IMR-90 (cell line): Measurements from ENCODE around the gene NEGR1. TPM values are rescaled to one million over a fixed set of nuclear protein-coding genes. Genes with fewer than 3 reads are reported as not detected.

ENCODE experiments used
- ATAC-seq: fragments of 200-7000 bp; cut with Tn5 transposase; 2 replicates; pipeline ENCODE4 v1.9.1; 2020; ENCODE audit warnings: low read depth, mild to moderate bottlenecking, moderate library complexity
- BruUV-seq: library from RNA; stranded (reverse); fragments of 400-500 nt; replicated peaks from 2 replicates; lab custom pipeline; 2021; lab: Mats Ljungman, UMichigan
- CTCF ChIA-PET: fragments of 300-600 bp; formaldehyde crosslinking; extraction: SDS; loops from one replicate; lab custom pipeline; 2021; ENCODE audit warnings: antibody characterized with exemption; lab: Yijun Ruan, JAX
- POLR2A ChIA-PET: fragments of 300-600 bp; sonication (Branson Sonifier 250); formaldehyde crosslinking; loops from one replicate; lab custom pipeline; 2022; ENCODE audit warnings: antibody characterized with exemption; ENCODE audit not compliant: unreplicated experiment; lab: Charles Lee
- DNase-seq: peaks from one replicate; pipeline ENCODE4 v3.0.0; 2013
- H2AFZ ChIP-seq: replicated peaks from 2 replicates; pipeline ENCODE3; 2013; ENCODE audit warnings: low read length, mild to moderate bottlenecking; ENCODE audit not compliant: poor library complexity
- H2AK5ac ChIP-seq: 2 replicates; pipeline ENCODE4 v1.6.1; 2013; ENCODE audit warnings: low read depth, low read length, inconsistent platforms
- H2AK9ac ChIP-seq: replicated peaks from 2 replicates; pipeline ENCODE3; 2013; ENCODE audit warnings: mild to moderate bottlenecking, low read depth, low read length, moderate library complexity; ENCODE audit not compliant: poor library complexity
- H2BK120ac ChIP-seq: 2 replicates; pipeline ENCODE4 v1.6.1; 2013; ENCODE audit warnings: low read depth, low read length, inconsistent platforms
- H2BK15ac ChIP-seq: 3 replicates; pipeline ENCODE4 v1.6.1; 2013; ENCODE audit warnings: low read depth, low read length, inconsistent platforms
- H2BK20ac ChIP-seq: 2 replicates; pipeline ENCODE4 v1.6.1; 2013; ENCODE audit warnings: low read depth, mild to moderate bottlenecking, inconsistent platforms, low read length, moderate library complexity
- H2BK5ac ChIP-seq: 2 replicates; pipeline ENCODE4 v1.6.1; 2013; ENCODE audit warnings: mild to moderate bottlenecking, low read depth, low read length, inconsistent platforms; ENCODE audit not compliant: poor library complexity, severe bottlenecking
- H3K14ac ChIP-seq: replicated peaks from 2 replicates; pipeline ENCODE4 v1.6.1; 2013; ENCODE audit warnings: low read depth, low read length, inconsistent platforms
- H3K18ac ChIP-seq: 2 replicates; pipeline ENCODE4 v1.6.1; 2013; ENCODE audit warnings: low read depth, low read length, control low read depth
- H3K23ac ChIP-seq: 2 replicates; pipeline ENCODE4 v1.6.1; 2013; ENCODE audit warnings: low read depth, low read length, inconsistent platforms
- H3K27ac ChIP-seq: 2 replicates; pipeline ENCODE4 v1.5.1; 2013; ENCODE audit warnings: mild to moderate bottlenecking, control low read depth, low read length; ENCODE audit not compliant: insufficient read depth
- H3K27me3 ChIP-seq: 2 replicates; pipeline ENCODE4 v1.6.1; 2013; ENCODE audit warnings: low read length; ENCODE audit not compliant: control insufficient read depth, insufficient read depth
- H3K36me3 ChIP-seq: 2 replicates; pipeline ENCODE4 v1.6.1; 2013; ENCODE audit warnings: low read length, mixed read lengths; ENCODE audit not compliant: control insufficient read depth, insufficient read depth
- H3K4ac ChIP-seq: 2 replicates; pipeline ENCODE4 v1.6.1; 2013; ENCODE audit warnings: low read depth, low read length, inconsistent platforms
- H3K4me1 ChIP-seq: 2 replicates; pipeline ENCODE4 v1.6.1; 2013; ENCODE audit warnings: low read length, mixed read lengths; ENCODE audit not compliant: control insufficient read depth, insufficient read depth
- H3K4me2 ChIP-seq: 2 replicates; pipeline ENCODE4 v1.6.1; 2013; ENCODE audit warnings: low read depth, mild to moderate bottlenecking, control low read depth, low read length, moderate library complexity
- H3K4me3 ChIP-seq: 2 replicates; pipeline ENCODE4 v1.5.1; 2013; ENCODE audit warnings: low read depth, mild to moderate bottlenecking, control low read depth, low read length, moderate library complexity; ENCODE audit not compliant: insufficient read depth
- H3K56ac ChIP-seq: 2 replicates; pipeline ENCODE4 v1.6.1; 2013; ENCODE audit warnings: low read length, inconsistent platforms; ENCODE audit not compliant: insufficient read depth; ENCODE audit errors: extremely low read depth
- H3K79me1 ChIP-seq, 2 experiments: 2 replicates each; pipeline ENCODE4 v1.6.1; 2013; ENCODE audit warnings: low read length in 2 of 2, inconsistent platforms in 1 of 2, low read depth in 1 of 2
- H3K9ac ChIP-seq: 2 replicates; pipeline ENCODE4 v1.6.1; 2013; ENCODE audit warnings: low read depth, low read length, control low read depth
- H3K9me1 ChIP-seq: 2 replicates; pipeline ENCODE4 v1.6.1; 2013; ENCODE audit warnings: low read length, inconsistent platforms; ENCODE audit not compliant: insufficient read depth
- H3K9me3 ChIP-seq: 2 replicates; pipeline ENCODE4 v1.6.1; 2013; ENCODE audit warnings: low read length; ENCODE audit not compliant: control insufficient read depth, insufficient read depth
- H4K20me1 ChIP-seq: 2 replicates; pipeline ENCODE4 v1.6.1; 2013; ENCODE audit warnings: low read length, inconsistent platforms; ENCODE audit not compliant: insufficient read depth
- H4K5ac ChIP-seq: 2 replicates; pipeline ENCODE4 v1.6.1; 2013; ENCODE audit warnings: mild to moderate bottlenecking, low read depth, low read length, control low read depth
- H4K8ac ChIP-seq, 2 experiments: 2 replicates each; pipeline ENCODE4 v1.6.1; 2013; ENCODE audit warnings: low read depth in 2 of 2, low read length in 2 of 2, control low read depth in 1 of 2, inconsistent platforms in 1 of 2
- H4K91ac ChIP-seq: 2 replicates; pipeline ENCODE4 v1.6.1; 2013; ENCODE audit warnings: low read depth, low read length, inconsistent platforms; ENCODE audit not compliant: insufficient read depth
- BHLHE40 ChIP-seq: fragments of 150-350 bp; IDR thresholded peaks from 2 replicates; pipeline ENCODE4 v1.6.1; 2016; ENCODE audit warnings: mild to moderate bottlenecking, low read depth, low read length
- CEBPB ChIP-seq: IDR thresholded peaks from 2 replicates; pipeline ENCODE4 v1.6.1; 2012; ENCODE audit warnings: low read depth, low read length, improper control_type of control experiment
- CHD1 ChIP-seq: IDR thresholded peaks from 2 replicates; pipeline ENCODE4 v1.6.1; 2012; ENCODE audit warnings: low read depth, low read length, improper control_type of control experiment
- FOS ChIP-seq: fragments of 150-350 bp; IDR thresholded peaks from 2 replicates; pipeline ENCODE4 v1.6.1; 2016; ENCODE audit warnings: low read depth, low read length
- MAFK ChIP-seq: IDR thresholded peaks from 2 replicates; pipeline ENCODE4 v1.6.1; 2012; ENCODE audit warnings: low read depth, low read length, improper control_type of control experiment
- MXI1 ChIP-seq: IDR thresholded peaks from 2 replicates; pipeline ENCODE4 v1.6.1; 2012; ENCODE audit warnings: low read depth, mild to moderate bottlenecking, low read length, moderate library complexity, borderline replicate concordance
- NFE2L2 ChIP-seq: fragments of 150-350 bp; IDR thresholded peaks from 2 replicates; pipeline ENCODE4 v1.6.1; 2016; ENCODE audit warnings: low read depth, mild to moderate bottlenecking, low read length
- POLR2A ChIP-seq: IDR thresholded peaks from 2 replicates; pipeline ENCODE4 v1.6.1; 2012; ENCODE audit warnings: mild to moderate bottlenecking, low read depth, low read length
- RAD21 ChIP-seq: IDR thresholded peaks from 2 replicates; pipeline ENCODE4 v1.6.1; 2012; ENCODE audit warnings: low read length, improper control_type of control experiment
- RCOR1 ChIP-seq: IDR thresholded peaks from 2 replicates; pipeline ENCODE4 v1.6.1; 2012; ENCODE audit warnings: mild to moderate bottlenecking, low read length, improper control_type of control experiment; ENCODE audit not compliant: insufficient replicate concordance
- RFX5 ChIP-seq: IDR thresholded peaks from 2 replicates; pipeline ENCODE4 v1.8.0; 2012; ENCODE audit warnings: low read depth, mild to moderate bottlenecking, low read length, moderate library complexity
- SMC3 ChIP-seq: fragments of 150-350 bp; IDR thresholded peaks from 2 replicates; pipeline ENCODE4 v1.6.1; 2016; ENCODE audit warnings: low read depth, mild to moderate bottlenecking, antibody characterized with exemption, low read length, moderate library complexity
- WGBS, 2 experiments: methylation state at CpG; one replicate each; pipeline versions ENCODE4 v1.1.5 to v1.1.7; 2013; ENCODE audit warnings: missing lambda C conversion rate in 2 of 2; ENCODE audit not compliant: insufficient read length in 1 of 2; ENCODE audit errors: extremely low coverage in 2 of 2; 5-methylcytosine and 5-hydroxymethylcytosine counted together
- dilution Hi-C: fragments of 300-500 bp; cut with HindIII; formaldehyde crosslinking; loops from one replicate; pipeline ENCODE4 v1.14.3; 2018; ENCODE audit warnings: low sequenced_read_pairs; ENCODE audit not compliant: unreplicated experiment
- in situ Hi-C: fragments of 300-500 bp; cut with MboI; formaldehyde crosslinking; loops from 3 replicates; pipeline ENCODE4 v1.14.3; 2019; ENCODE audit warnings: low sequenced_read_pairs, inconsistent platforms, mixed read lengths
- intact Hi-C: fragments of 100-400 bp; cut with micrococcal nuclease; formaldehyde crosslinking; loops from 2 replicates; pipeline ENCODE4 v1.10.0; 2022
- polyA plus RNA-seq, 3 experiments: library from polyadenylated mRNA; depleted of rRNA; stranded (reverse); fragments of >200 nt; gene quantifications; 2 replicates each; pipeline ENCODE4 v1.2.3, GENCODE V29; 2012; ENCODE audit warnings: low replicate concordance in 1 of 3
- total RNA-seq: library from RNA; depleted of rRNA; stranded (reverse); fragments of >200 nt; gene quantifications from 2 replicates; pipeline ENCODE4 v1.2.3, GENCODE V29; 2012
- TF ChIP-seq, protein P1 (sequence below): fragments of 150-350 bp; IDR thresholded peaks from 2 replicates; pipeline ENCODE4 v1.6.1; 2017; ENCODE audit warnings: mild to moderate bottlenecking, antibody characterized with exemption, low read length, low read depth
- TF ChIP-seq, protein P2 (sequence below): conservative IDR thresholded peaks from 2 replicates; pipeline ENCODE4 v1.5.1; 2012; ENCODE audit warnings: mild to moderate bottlenecking, low read depth, low read length, improper control_type of control experiment
- TF ChIP-seq, protein P3 (sequence below): fragments of 150-350 bp; IDR thresholded peaks from 2 replicates; pipeline ENCODE4 v1.6.1; 2016; ENCODE audit warnings: low read depth, mild to moderate bottlenecking, low read length, moderate library complexity, borderline replicate concordance

NEGR1 gene
- total and polyA plus RNA-seq, 2 of the 4 experiments (the other 2 are of a cell fraction): 5.1 to 9.1 TPM

DNA sequence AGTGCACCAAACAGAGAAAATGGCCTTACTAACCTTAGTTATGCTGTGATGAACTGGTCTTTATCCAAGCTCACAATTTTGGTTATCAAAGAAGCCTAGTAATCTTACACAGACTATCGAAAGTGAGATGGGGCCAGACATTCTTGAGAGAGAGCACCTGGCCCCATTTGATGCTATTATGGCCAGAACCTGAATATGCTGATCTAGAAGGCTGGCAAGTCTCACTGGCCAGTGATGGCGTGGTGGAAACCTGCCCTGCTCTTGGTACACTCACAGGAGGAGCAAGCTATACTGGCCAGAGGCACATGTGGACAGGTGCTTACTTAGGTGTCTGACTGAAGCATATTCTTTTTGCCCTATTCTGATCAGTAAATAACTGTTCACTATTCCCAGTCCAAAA lies 843.7 kb downstream of the NEGR1 start:
- no peak overlapping the region for H3K18ac ChIP-seq
- H3K9ac ChIP-seq: no peak overlapping the region
- DNase-seq (no peak), ATAC-seq (no peak)
- no peaks in the 10 kb centered on the region for H3K36me3 ChIP-seq
- CTCF ChIA-PET: interaction anchor here (0.6 to 0.8 kb wide), 2 partner anchors 605 to 1025 kb away, joined by 3 to 4 read pairs; no protein-coding TSS in a partner anchor
- no peak overlapping the region for H2BK120ac ChIP-seq
- no TSS peak for BruUV-seq
- H3K4ac ChIP-seq: no peak overlapping the region
- no peak overlapping the region for H4K5ac ChIP-seq
- no peak overlapping the region for H3K14ac ChIP-seq
- no peak overlapping the region for H2AK5ac ChIP-seq
- intact Hi-C loops (no loop called here), dilution Hi-C loops (no loop called here), in situ Hi-C loops (no loop called here)
- WGBS, 2 experiments: no CpG with 5 or more reads among the region's 2 CpGs
- no peaks in the 10 kb centered on the region for H4K20me1 ChIP-seq
- no peaks in the 10 kb centered on the region for H3K4me1 ChIP-seq
- H3K27ac ChIP-seq: no peak overlapping the region
- TF ChIP-seq, protein P1, sequence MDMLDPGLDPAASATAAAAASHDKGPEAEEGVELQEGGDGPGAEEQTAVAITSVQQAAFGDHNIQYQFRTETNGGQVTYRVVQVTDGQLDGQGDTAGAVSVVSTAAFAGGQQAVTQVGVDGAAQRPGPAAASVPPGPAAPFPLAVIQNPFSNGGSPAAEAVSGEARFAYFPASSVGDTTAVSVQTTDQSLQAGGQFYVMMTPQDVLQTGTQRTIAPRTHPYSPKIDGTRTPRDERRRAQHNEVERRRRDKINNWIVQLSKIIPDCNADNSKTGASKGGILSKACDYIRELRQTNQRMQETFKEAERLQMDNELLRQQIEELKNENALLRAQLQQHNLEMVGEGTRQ: no peak
- TF ChIP-seq MAFK: no peak
- no peak for TF ChIP-seq SMC3
- no peak for TF ChIP-seq BHLHE40
- no peak for TF ChIP-seq NFE2L2
- no peak for TF ChIP-seq RFX5
- no peak for TF ChIP-seq POLR2A
- TF ChIP-seq CEBPB: no peak
- TF ChIP-seq, protein P2, sequence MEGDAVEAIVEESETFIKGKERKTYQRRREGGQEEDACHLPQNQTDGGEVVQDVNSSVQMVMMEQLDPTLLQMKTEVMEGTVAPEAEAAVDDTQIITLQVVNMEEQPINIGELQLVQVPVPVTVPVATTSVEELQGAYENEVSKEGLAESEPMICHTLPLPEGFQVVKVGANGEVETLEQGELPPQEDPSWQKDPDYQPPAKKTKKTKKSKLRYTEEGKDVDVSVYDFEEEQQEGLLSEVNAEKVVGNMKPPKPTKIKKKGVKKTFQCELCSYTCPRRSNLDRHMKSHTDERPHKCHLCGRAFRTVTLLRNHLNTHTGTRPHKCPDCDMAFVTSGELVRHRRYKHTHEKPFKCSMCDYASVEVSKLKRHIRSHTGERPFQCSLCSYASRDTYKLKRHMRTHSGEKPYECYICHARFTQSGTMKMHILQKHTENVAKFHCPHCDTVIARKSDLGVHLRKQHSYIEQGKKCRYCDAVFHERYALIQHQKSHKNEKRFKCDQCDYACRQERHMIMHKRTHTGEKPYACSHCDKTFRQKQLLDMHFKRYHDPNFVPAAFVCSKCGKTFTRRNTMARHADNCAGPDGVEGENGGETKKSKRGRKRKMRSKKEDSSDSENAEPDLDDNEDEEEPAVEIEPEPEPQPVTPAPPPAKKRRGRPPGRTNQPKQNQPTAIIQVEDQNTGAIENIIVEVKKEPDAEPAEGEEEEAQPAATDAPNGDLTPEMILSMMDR: no peak
- no peak for TF ChIP-seq RAD21
- TF ChIP-seq, protein P3, sequence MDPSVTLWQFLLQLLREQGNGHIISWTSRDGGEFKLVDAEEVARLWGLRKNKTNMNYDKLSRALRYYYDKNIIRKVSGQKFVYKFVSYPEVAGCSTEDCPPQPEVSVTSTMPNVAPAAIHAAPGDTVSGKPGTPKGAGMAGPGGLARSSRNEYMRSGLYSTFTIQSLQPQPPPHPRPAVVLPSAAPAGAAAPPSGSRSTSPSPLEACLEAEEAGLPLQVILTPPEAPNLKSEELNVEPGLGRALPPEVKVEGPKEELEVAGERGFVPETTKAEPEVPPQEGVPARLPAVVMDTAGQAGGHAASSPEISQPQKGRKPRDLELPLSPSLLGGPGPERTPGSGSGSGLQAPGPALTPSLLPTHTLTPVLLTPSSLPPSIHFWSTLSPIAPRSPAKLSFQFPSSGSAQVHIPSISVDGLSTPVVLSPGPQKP: no peak
- TF ChIP-seq FOS: no peak
- no peak for TF ChIP-seq CHD1
- no peak for TF ChIP-seq RCOR1
- no peak for TF ChIP-seq MXI1
- no peak overlapping the region for H2BK20ac ChIP-seq
- no peak overlapping the region for H2AK9ac ChIP-seq
- H4K8ac ChIP-seq: no peak overlapping the region
- H3K56ac ChIP-seq: no peak overlapping the region
- H3K79me1 ChIP-seq: no peaks in the 10 kb centered on the region
- H3K4me2 ChIP-seq: no peak overlapping the region
- no peak overlapping the region for H3K23ac ChIP-seq
- H2BK5ac ChIP-seq: no peak overlapping the region
- no peak overlapping the region for H2AFZ ChIP-seq
- no peaks in the 10 kb centered on the region for H3K9me3 ChIP-seq
- POLR2A ChIA-PET: no interaction called here
- no peaks in the 10 kb centered on the region for H3K9me1 ChIP-seq
- no peak overlapping the region for H3K4me3 ChIP-seq
- no peak overlapping the region for H2BK15ac ChIP-seq
- H3K27me3 ChIP-seq: no peaks in the 10 kb centered on the region
- H4K91ac ChIP-seq: no peak overlapping the region
